HepG2 (cell line): ENCODE data around the gene CTSS. TPM values are rescaled to one million over a fixed set of nuclear protein-coding genes. Genes with fewer than 3 reads are reported as not detected.

Experiments used
- ATAC-seq: fragments of 200-7000 bp; cut with Tn5 transposase; 3 replicates; pipeline ENCODE4 v1.9.1; 2020; ENCODE audit warnings: mild to moderate bottlenecking, moderate library complexity
- BruUV-seq: library from RNA; stranded (reverse); fragments of 400-500 nt; replicated peaks from 2 replicates; lab custom pipeline; 2021; lab: Mats Ljungman, UMichigan
- CTCF ChIA-PET: fragments of 300-600 bp; formaldehyde crosslinking; extraction: SDS; loops from one replicate; lab custom pipeline; 2021; ENCODE audit warnings: low total read pairs, inconsistent platforms, low intra/inter-chr PET ratio; lab: Yijun Ruan, JAX
- POLR2A ChIA-PET: fragments of 350-600 bp; sonication (Branson Sonifier 250); formaldehyde crosslinking; loops from one replicate; lab custom pipeline; 2020; ENCODE audit warnings: antibody characterized with exemption, inconsistent platforms; lab: Yijun Ruan, JAX
- DNase-seq: peaks from one replicate; pipeline ENCODE4 v3.0.0-alpha.2; 2015; ENCODE audit warnings: low spot score
- FAIRE-seq: peaks from 3 replicates; lab custom pipeline; 2011; peaks lifted over from hg19 to GRCh38; lab: Jason Lieb, UNC
- H2AFZ ChIP-seq: one replicate; pipeline ENCODE4 v1.6.1; 2011; ENCODE audit warnings: low read length, inconsistent platforms
- H3K27ac ChIP-seq: fragments of 300-600 bp; 3 replicates; pipeline ENCODE4 v1.8.0; 2011; ENCODE audit warnings: mixed run types, mild to moderate bottlenecking, mixed read lengths, low read length, inconsistent platforms; ENCODE audit not compliant: insufficient read depth; ENCODE audit errors: extremely low read length
- H3K27me3 ChIP-seq, 2 experiments: fragments of 200-600 bp in 1 of 2; 2 replicates in 1 of 2; 3 replicates in 1 of 2; pipeline versions ENCODE4 v1.6.0 to v1.8.0; 2011; ENCODE audit warnings: low read length in 2 of 2, mild to moderate bottlenecking in 2 of 2, moderate library complexity in 2 of 2, inconsistent platforms in 1 of 2; ENCODE audit not compliant: insufficient read depth in 2 of 2, control insufficient read depth in 1 of 2
- H3K36me3 ChIP-seq, 2 experiments: fragments of 200-600 bp in 1 of 2; replicated peaks in 1 of 2; 2 replicates in 1 of 2; 3 replicates in 1 of 2; pipeline versions ENCODE4 v1.5.1 to v1.8.0; 2011; ENCODE audit warnings: low read length in 2 of 2, inconsistent platforms in 1 of 2; ENCODE audit not compliant: insufficient read depth in 2 of 2, control insufficient read depth in 1 of 2
- H3K4me1 ChIP-seq: 2 replicates; pipeline ENCODE4 v1.5.1; 2012; ENCODE audit warnings: low read length, inconsistent platforms; ENCODE audit not compliant: insufficient read depth
- H3K4me2 ChIP-seq: 2 replicates; pipeline ENCODE4 v1.6.0; 2011; ENCODE audit warnings: low read depth, low read length, inconsistent platforms
- H3K4me3 ChIP-seq, 3 experiments: fragments of 200-600 bp in 1 of 3; sonication (generic), shearing (Covaris generic) in 1 of 3; replicated peaks in 1 of 3; 2 replicates each; pipeline ENCODE4 v1.5.1; 2011 to 2016; ENCODE audit warnings: low read length in 3 of 3, inconsistent platforms in 2 of 3, low read depth in 2 of 3, mild to moderate bottlenecking in 2 of 3, control low read depth in 1 of 3, mixed read lengths in 1 of 3; ENCODE audit not compliant: insufficient read depth in 1 of 3
- H3K79me2 ChIP-seq: one replicate; pipeline ENCODE4 v1.6.1; 2011; ENCODE audit warnings: low read length, inconsistent platforms; ENCODE audit not compliant: insufficient read depth
- H3K9ac ChIP-seq: 2 replicates; pipeline ENCODE4 v1.6.0; 2011; ENCODE audit warnings: mild to moderate bottlenecking, low read depth, low read length, inconsistent platforms; ENCODE audit not compliant: insufficient read depth
- H3K9me3 ChIP-seq: 2 replicates; pipeline ENCODE4 v1.5.1; 2012; ENCODE audit warnings: mild to moderate bottlenecking, low read length
- H4K20me1 ChIP-seq: 2 replicates; pipeline ENCODE4 v1.6.0; 2011; ENCODE audit warnings: inconsistent platforms, mild to moderate bottlenecking, low read length, moderate library complexity; ENCODE audit not compliant: insufficient read depth
- EHMT2 ChIP-seq: fragments of 200-600 bp; sonication (generic); IDR thresholded peaks from 2 replicates; pipeline ENCODE4 v1.7.0; 2017; ENCODE audit warnings: antibody characterized with exemption, low read depth, low read length, borderline replicate concordance
- HDAC1 ChIP-seq: sonication (generic); formaldehyde crosslinking; IDR thresholded peaks from 2 replicates; pipeline ENCODE4 v1.5.1; 2020; ENCODE audit warnings: mild to moderate bottlenecking, missing genetic modification reagents
- HNRNPLL ChIP-seq: fragments of 200-400 bp; formaldehyde crosslinking; IDR thresholded peaks from 2 replicates; pipeline ENCODE4 v1.6.1; 2017; ENCODE audit warnings: mild to moderate bottlenecking, low read depth, low read length; ENCODE audit not compliant: poor library complexity, severe bottlenecking
- HOXA7 ChIP-seq: sonication (generic); formaldehyde crosslinking; IDR thresholded peaks from 2 replicates; pipeline ENCODE4 v1.8.1; 2022; ENCODE audit warnings: mild to moderate bottlenecking, missing genetic modification reagents, moderate library complexity
- NONO ChIP-seq, 2 experiments: fragments of 450-650 bp in 1 of 2; sonication (generic) in 1 of 2; formaldehyde crosslinking in 1 of 2; IDR thresholded peaks in 1 of 2; conservative IDR thresholded peaks in 1 of 2; 2 replicates each; pipeline versions ENCODE4 v1.6.1 to v1.8.0; 2017 to 2022; ENCODE audit warnings: mild to moderate bottlenecking in 1 of 2, missing genetic modification reagents in 1 of 2, moderate library complexity in 1 of 2
- POLR2G ChIP-seq: fragments of 200-400 bp; formaldehyde crosslinking; IDR thresholded peaks from 2 replicates; pipeline ENCODE4 v1.6.1; 2018; ENCODE audit warnings: mild to moderate bottlenecking, low read depth, low read length, moderate library complexity
- SIN3B ChIP-seq: fragments of 150-350 bp; IDR thresholded peaks from 2 replicates; pipeline ENCODE4 v1.6.1; 2014; ENCODE audit warnings: low read length
- SNRNP70 ChIP-seq: fragments of 200-400 bp; formaldehyde crosslinking; IDR thresholded peaks from 2 replicates; pipeline ENCODE4 v1.6.1; 2017; ENCODE audit warnings: mild to moderate bottlenecking, low read depth, low read length, moderate library complexity
- STAG1 ChIP-seq: sonication (generic); formaldehyde crosslinking; IDR thresholded peaks from 2 replicates; pipeline ENCODE4 v1.4.0; 2020; ENCODE audit warnings: missing genetic modification reagents
- TOPORS ChIP-seq: sonication (generic); formaldehyde crosslinking; IDR thresholded peaks from 2 replicates; pipeline ENCODE4 v1.8.0; 2023; ENCODE audit warnings: mild to moderate bottlenecking, missing genetic modification reagents
- TRIM24 ChIP-seq: sonication (generic); formaldehyde crosslinking; IDR thresholded peaks from 2 replicates; pipeline ENCODE4 v1.8.0; 2022; ENCODE audit warnings: mild to moderate bottlenecking, missing genetic modification reagents
- ZFYVE20 ChIP-seq: sonication (generic); formaldehyde crosslinking; IDR thresholded peaks from 2 replicates; pipeline ENCODE4 v1.8.0; 2023; ENCODE audit warnings: low read depth, mild to moderate bottlenecking, moderate library complexity, missing genetic modification reagents, borderline replicate concordance
- ZNF12 ChIP-seq: sonication (generic); formaldehyde crosslinking; IDR thresholded peaks from 2 replicates; pipeline ENCODE4 v1.5.0; 2020; ENCODE audit warnings: missing genetic modification reagents
- ZNF205 ChIP-seq: IDR thresholded peaks from 2 replicates; pipeline ENCODE4 v1.6.1; 2018; ENCODE audit warnings: missing biosample characterization, missing genetic modification reagents
- ZNF264 ChIP-seq: sonication (generic); formaldehyde crosslinking; IDR thresholded peaks from 2 replicates; pipeline ENCODE4 v1.4.0; 2020; ENCODE audit warnings: missing genetic modification reagents
- ZNF543 ChIP-seq: sonication (generic); formaldehyde crosslinking; IDR thresholded peaks from 2 replicates; pipeline ENCODE4 v1.4.0; 2020; ENCODE audit warnings: mild to moderate bottlenecking, missing genetic modification reagents
- ZNF570 ChIP-seq: sonication (generic); formaldehyde crosslinking; IDR thresholded peaks from 2 replicates; pipeline ENCODE4 v1.4.0; 2020; ENCODE audit warnings: mild to moderate bottlenecking, missing genetic modification reagents, borderline replicate concordance
- ZNF780A ChIP-seq: sonication (generic); formaldehyde crosslinking; IDR thresholded peaks from 2 replicates; pipeline ENCODE4 v1.8.0; 2022; ENCODE audit warnings: mild to moderate bottlenecking, missing genetic modification reagents, moderate library complexity
- ZSCAN31 ChIP-seq: sonication (generic); formaldehyde crosslinking; IDR thresholded peaks from 2 replicates; pipeline ENCODE4 v1.5.0; 2020; ENCODE audit warnings: low read depth, mild to moderate bottlenecking, missing genetic modification reagents
- WGBS: methylation state at CpG from one replicate; pipeline ENCODE4 v1.1.6; 2017; ENCODE audit warnings: low lambda C conversion rate; 5-methylcytosine and 5-hydroxymethylcytosine counted together
- in situ Hi-C: cut with HindIII; loops from 2 replicates; pipeline ENCODE4 v1.10.0; 2017; ENCODE audit warnings: low pct_unique_long_range_greater_than_20kb; ENCODE audit not compliant: extremely low pct_ligation_motif_present
- intact Hi-C: fragments of 100-400 bp; cut with micrococcal nuclease; formaldehyde crosslinking; loops from one replicate; pipeline ENCODE4 v1.10.0; 2022; ENCODE audit not compliant: unreplicated experiment
- polyA plus RNA-seq, 8 experiments: library from polyadenylated mRNA; depleted of rRNA in 3 of 8; stranded (reverse) in 7 of 8; unstranded in 1 of 8; fragments of >200 nt; fragmentation: Illumina TruSeq in 4 of 8; extraction: Trizol in 4 of 8; gene quantifications; 2 replicates each; pipeline versions ENCODE4 v1.2.1 to v1.2.3, GENCODE V29; 2011 to 2016; ENCODE audit warnings: low read depth in 4 of 8, missing spikeins in 1 of 8, mixed read lengths in 1 of 8; ENCODE audit not compliant: insufficient read depth in 1 of 8
- total RNA-seq, 5 experiments: library from RNA; depleted of rRNA; stranded (reverse); fragments of >200 nt; fragmentation: Illumina TruSeq; extraction: Trizol; gene quantifications; 2 replicates each; pipeline ENCODE4 v1.2.3, GENCODE V29; 2016; ENCODE audit warnings: low read depth in 1 of 5
- TF ChIP-seq, protein P1 (sequence below): sonication (generic); formaldehyde crosslinking; IDR thresholded peaks from 2 replicates; pipeline ENCODE4 v1.9.0; 2021; ENCODE audit warnings: missing genetic modification reagents, borderline replicate concordance
- TF ChIP-seq, protein P2 (sequence below): sonication (generic); formaldehyde crosslinking; conservative IDR thresholded peaks from 2 replicates; pipeline ENCODE4 v1.4.0; 2020; ENCODE audit warnings: missing genetic modification reagents
- TF ChIP-seq, protein P3 (sequence below): sonication (generic); formaldehyde crosslinking; IDR thresholded peaks from 2 replicates; pipeline ENCODE4 v1.4.0; 2020; ENCODE audit warnings: missing genetic modification reagents

The CTSS gene
- total and polyA plus RNA-seq, 2 of the 13 experiments (the other 11 are each of a cell fraction or from before 2014, with no cell fraction given) = 0.33 to 1.0 TPM

DNA sequence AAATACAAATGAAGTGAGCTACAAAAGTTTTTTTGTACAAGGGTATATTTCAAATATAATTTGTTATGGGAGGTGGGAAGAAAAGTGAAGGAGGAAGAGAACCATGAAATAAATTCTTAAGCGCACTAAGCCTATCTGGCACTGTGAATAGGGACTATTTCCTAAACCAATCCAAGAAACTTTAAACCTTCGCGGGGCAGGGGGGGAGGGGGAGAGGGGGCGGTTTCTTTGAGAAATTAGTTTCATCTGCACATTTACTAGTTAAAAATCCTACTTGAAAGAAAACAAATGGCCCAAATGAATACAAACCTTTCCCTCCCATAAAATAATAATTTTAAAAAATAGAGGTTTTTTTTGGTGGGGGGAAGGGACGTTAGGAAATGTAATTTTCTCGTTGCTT is 69.0 kb downstream of the CTSS start:
- ChIA-PET POLR2A (interaction anchor here (0.8 to 2.9 kb wide), 20 partner anchors 11 to 631 kb away, joined by 3 to 17 read pairs (median 4); partner anchors contain the start of genes ADAMTSL4, ANXA9, ENSA and FALEC), CTCF (no interaction called here)
- 0% methylated on average over 6 of the region's 6 CpGs for WGBS
- Histone ChIP-seq H3K4me3 (peak overlapping the region; percentile 73 to 99 (median 83)), H3K4me2 (peak overlapping the region; percentile 74), H3K27me3 (no peaks in the 10 kb centered on the region; a peak in 2 of 5 replicates), H2AFZ (no peak overlapping the region), H3K36me3 (peaks cover 2 to 24% of the 10 kb centered on the region in 2 experiments; a peak in 4 of 5 replicates), H3K27ac (peak overlapping the region; percentile 73), H3K79me2 (peaks cover 10% of the 10 kb centered on the region), H4K20me1 (no peaks in the 10 kb centered on the region), H3K4me1 (0 out of 2 replicates have a peak, but pooled peaks cover 17% of the 10 kb centered on the region), H3K9me3 (no peaks in the 10 kb centered on the region), H3K9ac (peak overlapping the region; percentile 67)
- intact Hi-C loops = loop anchor here (2.0 to 10.0 kb wide), 3 partner anchors 72 to 134 kb away; partner anchors contain the start of gene ENSA
- in situ Hi-C loops = no loop called here
- no peak for DNase-seq
- no peak for FAIRE-seq
- BruUV-seq = no TSS peak
- ATAC-seq = no peak
- TF ChIP-seq ZNF780A (CRISPR knock-in tag) (no peak), TOPORS (CRISPR knock-in tag) (no peak), HNRNPLL (no peak), ZFYVE20 (no peak), STAG1 (no peak), EHMT2 (no peak), HOXA7 (CRISPR knock-in tag) (no peak), SNRNP70 (no peak), SIN3B (peak; percentile 50; the same call in 1 of the 2 replicates), ZNF205 (CRISPR knock-in tag) (no peak), NONO (IDR thresholded peaks at IDR 0.05) (no peak), NONO (CRISPR knock-in tag; conservative IDR thresholded peaks at IDR 0.05) (0 out of 2 replicates have a peak, but pooled peaks have one; percentile 12), ZNF264 (no peak), ZNF570 (CRISPR knock-in tag) (no peak), ZNF12 (CRISPR knock-in tag) (no peak), ZSCAN31 (CRISPR knock-in tag) (no peak), TRIM24 (CRISPR knock-in tag) (no peak), POLR2G (no peak), HDAC1 (0 out of 2 replicates have a peak, but pooled peaks have one; percentile 38), ZNF543 (CRISPR knock-in tag) (no peak)
- TF ChIP-seq, protein P1, sequence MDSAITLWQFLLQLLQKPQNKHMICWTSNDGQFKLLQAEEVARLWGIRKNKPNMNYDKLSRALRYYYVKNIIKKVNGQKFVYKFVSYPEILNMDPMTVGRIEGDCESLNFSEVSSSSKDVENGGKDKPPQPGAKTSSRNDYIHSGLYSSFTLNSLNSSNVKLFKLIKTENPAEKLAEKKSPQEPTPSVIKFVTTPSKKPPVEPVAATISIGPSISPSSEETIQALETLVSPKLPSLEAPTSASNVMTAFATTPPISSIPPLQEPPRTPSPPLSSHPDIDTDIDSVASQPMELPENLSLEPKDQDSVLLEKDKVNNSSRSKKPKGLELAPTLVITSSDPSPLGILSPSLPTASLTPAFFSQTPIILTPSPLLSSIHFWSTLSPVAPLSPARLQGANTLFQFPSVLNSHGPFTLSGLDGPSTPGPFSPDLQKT (CRISPR knock-in tag) = no peak
- TF ChIP-seq, protein P2, sequence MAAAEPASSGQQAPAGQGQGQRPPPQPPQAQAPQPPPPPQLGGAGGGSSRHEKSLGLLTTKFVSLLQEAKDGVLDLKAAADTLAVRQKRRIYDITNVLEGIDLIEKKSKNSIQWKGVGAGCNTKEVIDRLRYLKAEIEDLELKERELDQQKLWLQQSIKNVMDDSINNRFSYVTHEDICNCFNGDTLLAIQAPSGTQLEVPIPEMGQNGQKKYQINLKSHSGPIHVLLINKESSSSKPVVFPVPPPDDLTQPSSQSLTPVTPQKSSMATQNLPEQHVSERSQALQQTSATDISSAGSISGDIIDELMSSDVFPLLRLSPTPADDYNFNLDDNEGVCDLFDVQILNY (CRISPR knock-in tag) = no peak
- TF ChIP-seq, protein P3, sequence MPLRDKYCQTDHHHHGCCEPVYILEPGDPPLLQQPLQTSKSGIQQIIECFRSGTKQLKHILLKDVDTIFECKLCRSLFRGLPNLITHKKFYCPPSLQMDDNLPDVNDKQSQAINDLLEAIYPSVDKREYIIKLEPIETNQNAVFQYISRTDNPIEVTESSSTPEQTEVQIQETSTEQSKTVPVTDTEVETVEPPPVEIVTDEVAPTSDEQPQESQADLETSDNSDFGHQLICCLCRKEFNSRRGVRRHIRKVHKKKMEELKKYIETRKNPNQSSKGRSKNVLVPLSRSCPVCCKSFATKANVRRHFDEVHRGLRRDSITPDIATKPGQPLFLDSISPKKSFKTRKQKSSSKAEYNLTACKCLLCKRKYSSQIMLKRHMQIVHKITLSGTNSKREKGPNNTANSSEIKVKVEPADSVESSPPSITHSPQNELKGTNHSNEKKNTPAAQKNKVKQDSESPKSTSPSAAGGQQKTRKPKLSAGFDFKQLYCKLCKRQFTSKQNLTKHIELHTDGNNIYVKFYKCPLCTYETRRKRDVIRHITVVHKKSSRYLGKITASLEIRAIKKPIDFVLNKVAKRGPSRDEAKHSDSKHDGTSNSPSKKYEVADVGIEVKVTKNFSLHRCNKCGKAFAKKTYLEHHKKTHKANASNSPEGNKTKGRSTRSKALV = no peak
